Measurements from ENCODE around the gene RTP5.

RTP5 gene

GRCh38 chr2:241890524-241891235, 21.2 kb downstream of the RTP5 start:
- DNase-seq: no peak

GRCh38 chr2:241891315-241891987, 21.9 kb downstream of the RTP5 start:
- DNase-seq: no peak

GRCh38 chr2:241891988-241892298, 22.4 kb downstream of the RTP5 start:
- DNase-seq: no peak

- DNase-seq: no peak
Observed at GRCh38 chr2:241892299-241893137, 23.0 kb downstream of the RTP5 start.

GRCh38 chr2:241893265-241893664, 23.7 kb downstream of the RTP5 start:
- DNase-seq: no peak

- no peak for DNase-seq
Observed at GRCh38 chr2:241894056-241894641, 24.6 kb downstream of the RTP5 start.

- DNase-seq: no peak
Observed at GRCh38 chr2:241894681-241895426, 25.3 kb downstream of the RTP5 start.

GRCh38 chr2:241895427-241895711, 25.8 kb downstream of the RTP5 start:
- no peak for DNase-seq

- DNase-seq: no peak
Observed at GRCh38 chr2:241895712-241896641, 26.4 kb downstream of the RTP5 start.

GRCh38 chr2:241896746-241897201, 27.2 kb downstream of the RTP5 start:
- no peak for DNase-seq

- DNase-seq: no peak
Observed at GRCh38 chr2:241897231-241897916, 27.8 kb downstream of the RTP5 start.

GRCh38 chr2:241898463-241899270, 29.1 kb downstream of the RTP5 start:
- DNase-seq: peak; percentile 50

GRCh38 chr2:241900251-241901017, 30.9 kb downstream of the RTP5 start:
- DNase-seq: no peak

GRCh38 chr2:241901018-241901380, 31.5 kb downstream of the RTP5 start:
- DNase-seq: no peak

- peak; percentile 19 for DNase-seq
Observed at GRCh38 chr2:241901500-241902351, 32.2 kb downstream of the RTP5 start.

GRCh38 chr2:241902357-241902991, 32.9 kb downstream of the RTP5 start:
- peak; percentile 28 for DNase-seq

GRCh38 chr2:241903121-241904010, 33.8 kb downstream of the RTP5 start:
- peak; percentile 33 for DNase-seq

Measured in NCI-H2171 (cell line).